Bronchial epithelial cell (primary cell): ENCODE data around the gene UBE3C. TPM values are rescaled to one million over a fixed set of nuclear protein-coding genes. Genes with fewer than 3 reads are reported as not detected.

ENCODE experiments used
- DNase-seq: peaks from one replicate; pipeline ENCODE4 v3.0.0-alpha.2; 2010; ENCODE audit warnings: low read depth
- FAIRE-seq: peaks from 2 replicates; lab custom pipeline; 2011; peaks lifted over from hg19 to GRCh38; lab: Jason Lieb, UNC
- H3K27me3 ChIP-seq: 2 replicates; pipeline ENCODE4 v1.5.1; 2011; ENCODE audit warnings: low read length; ENCODE audit not compliant: control insufficient read depth, insufficient read depth
- H3K36me3 ChIP-seq: 2 replicates; pipeline ENCODE4 v1.5.1; 2011; ENCODE audit warnings: low read length; ENCODE audit not compliant: control insufficient read depth, insufficient read depth
- H3K4me3 ChIP-seq: 2 replicates; pipeline ENCODE4 v1.5.1; 2011; ENCODE audit warnings: mild to moderate bottlenecking, low read depth, low read length, control low read depth
- total RNA-seq: library from RNA; depleted of rRNA; stranded (reverse); fragments of >200 nt; gene quantifications from 2 replicates; pipeline ENCODE4 v1.2.1, GENCODE V29; 2014
- TF ChIP-seq, protein P1 (sequence below): IDR thresholded peaks from 2 replicates; pipeline ENCODE4 v1.5.1; 2011; ENCODE audit warnings: mild to moderate bottlenecking, moderate library complexity, low read length, control low read depth, inconsistent platforms; ENCODE audit not compliant: insufficient read depth, severe bottlenecking

UBE3C gene
- total RNA-seq, 1 donor from 2014 or later: 89.5 TPM

DNA sequence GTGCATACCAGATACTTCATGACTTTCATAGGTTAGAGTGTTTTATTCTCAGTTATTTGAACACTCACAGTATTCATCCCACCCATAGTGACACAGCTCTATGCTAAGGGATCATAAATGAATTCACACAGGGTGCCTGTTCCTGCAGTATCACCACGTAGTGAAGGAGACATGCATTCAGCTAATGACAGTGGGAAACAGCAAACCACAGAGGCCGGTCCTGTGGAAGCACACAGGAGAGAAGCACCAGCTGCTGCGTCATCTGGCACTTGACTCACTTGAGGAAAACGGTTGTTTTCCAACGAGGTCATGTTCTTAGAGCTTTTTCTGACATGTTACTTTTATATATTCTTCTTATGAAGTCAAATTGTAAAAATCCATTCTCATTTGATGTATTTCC is 73.0 kb downstream of the UBE3C start:
- Histone ChIP-seq H3K4me3 (no peak overlapping the region), H3K27me3 (no peaks in the 10 kb centered on the region), H3K36me3 (peaks cover 9% of the 10 kb centered on the region)
- DNase-seq (no peak), FAIRE-seq (no peak)
- TF ChIP-seq, protein P1, sequence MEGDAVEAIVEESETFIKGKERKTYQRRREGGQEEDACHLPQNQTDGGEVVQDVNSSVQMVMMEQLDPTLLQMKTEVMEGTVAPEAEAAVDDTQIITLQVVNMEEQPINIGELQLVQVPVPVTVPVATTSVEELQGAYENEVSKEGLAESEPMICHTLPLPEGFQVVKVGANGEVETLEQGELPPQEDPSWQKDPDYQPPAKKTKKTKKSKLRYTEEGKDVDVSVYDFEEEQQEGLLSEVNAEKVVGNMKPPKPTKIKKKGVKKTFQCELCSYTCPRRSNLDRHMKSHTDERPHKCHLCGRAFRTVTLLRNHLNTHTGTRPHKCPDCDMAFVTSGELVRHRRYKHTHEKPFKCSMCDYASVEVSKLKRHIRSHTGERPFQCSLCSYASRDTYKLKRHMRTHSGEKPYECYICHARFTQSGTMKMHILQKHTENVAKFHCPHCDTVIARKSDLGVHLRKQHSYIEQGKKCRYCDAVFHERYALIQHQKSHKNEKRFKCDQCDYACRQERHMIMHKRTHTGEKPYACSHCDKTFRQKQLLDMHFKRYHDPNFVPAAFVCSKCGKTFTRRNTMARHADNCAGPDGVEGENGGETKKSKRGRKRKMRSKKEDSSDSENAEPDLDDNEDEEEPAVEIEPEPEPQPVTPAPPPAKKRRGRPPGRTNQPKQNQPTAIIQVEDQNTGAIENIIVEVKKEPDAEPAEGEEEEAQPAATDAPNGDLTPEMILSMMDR: no peak

DNA sequence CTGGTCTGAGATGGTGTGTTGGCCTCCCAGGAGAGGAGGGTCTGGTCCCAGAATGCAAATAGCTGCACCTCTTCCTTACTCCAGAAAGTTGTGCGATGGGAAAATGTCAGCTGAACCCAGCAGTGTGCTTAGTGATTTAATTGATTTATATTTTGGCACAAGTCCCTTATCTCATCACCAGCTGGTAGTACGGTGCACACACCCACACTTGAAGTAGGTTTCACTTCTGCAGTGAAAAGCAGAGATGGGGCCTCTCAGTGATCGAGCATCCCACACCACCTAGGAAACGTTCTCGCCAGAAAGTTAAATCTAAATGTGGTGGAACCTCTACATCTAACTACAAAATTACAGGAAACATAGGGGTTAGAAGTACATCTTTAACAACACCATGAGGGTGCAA is 80.4 kb downstream of the UBE3C start:
- no peak for FAIRE-seq
- no peak for DNase-seq
- H3K4me3 ChIP-seq: no peak overlapping the region
- TF ChIP-seq, protein P1: no peak
- no peaks in the 10 kb centered on the region for H3K27me3 ChIP-seq
- peaks cover 17% of the 10 kb centered on the region for H3K36me3 ChIP-seq

DNA sequence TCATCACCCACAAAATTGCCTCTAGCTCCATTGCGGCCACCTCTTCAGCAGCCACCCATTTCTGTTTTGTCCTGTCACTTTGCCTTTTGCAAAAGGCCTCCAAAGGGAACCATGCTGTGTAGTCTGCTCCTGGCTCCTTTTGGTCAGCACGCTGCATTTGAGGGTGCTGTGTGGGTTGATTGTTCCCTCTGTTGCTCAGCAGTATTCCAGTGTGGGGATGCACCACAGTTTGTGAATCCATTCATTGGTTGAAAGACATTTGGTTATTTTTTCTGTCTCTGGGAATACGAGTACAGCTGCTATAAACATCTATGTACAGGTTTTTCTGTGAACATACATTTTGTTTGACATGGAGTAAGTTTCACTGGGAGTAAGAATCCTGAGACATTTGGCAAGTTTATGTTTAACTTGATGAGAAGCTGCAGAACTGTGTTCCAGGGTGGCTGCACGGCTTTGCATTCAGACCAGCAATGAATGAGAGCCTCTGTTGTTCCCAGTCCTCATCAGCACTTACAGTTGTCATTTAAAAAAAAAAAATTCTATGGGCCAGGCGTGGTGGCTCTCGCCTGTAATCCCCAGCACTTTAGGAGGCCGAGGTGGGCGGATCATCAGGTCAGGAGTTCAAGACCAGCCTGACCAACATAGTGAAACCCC is 82.3 kb downstream of the UBE3C start:
- peaks cover 20% of the 10 kb centered on the region for H3K36me3 ChIP-seq
- H3K27me3 ChIP-seq: no peaks in the 10 kb centered on the region
- DNase-seq (no peak), FAIRE-seq (no peak)
- TF ChIP-seq, protein P1: no peak
- H3K4me3 ChIP-seq: no peak overlapping the region

DNA sequence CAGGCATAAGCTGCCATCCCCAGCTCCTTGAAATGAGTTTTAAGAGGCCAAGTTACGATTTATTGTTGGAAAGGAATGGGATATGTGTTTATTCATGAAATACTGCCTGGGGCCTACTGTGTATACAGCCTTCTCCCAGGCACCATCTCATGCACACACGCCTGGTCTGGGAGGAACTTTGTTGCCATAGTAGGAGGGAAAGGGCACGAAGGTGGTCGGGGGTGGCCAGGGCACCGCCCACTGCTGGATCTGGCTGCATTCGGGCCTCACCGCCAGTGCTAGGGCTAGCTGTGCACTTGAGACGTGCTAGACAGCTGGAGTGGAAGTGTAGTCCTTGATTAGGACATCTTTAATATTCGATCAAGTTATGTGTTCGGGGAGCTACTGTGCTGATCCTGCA is 84.0 kb downstream of the UBE3C start:
- no peak for FAIRE-seq
- peaks cover 18% of the 10 kb centered on the region for H3K36me3 ChIP-seq
- no peaks in the 10 kb centered on the region for H3K27me3 ChIP-seq
- DNase-seq: no peak
- TF ChIP-seq, protein P1: no peak
- H3K4me3 ChIP-seq: no peak overlapping the region

DNA sequence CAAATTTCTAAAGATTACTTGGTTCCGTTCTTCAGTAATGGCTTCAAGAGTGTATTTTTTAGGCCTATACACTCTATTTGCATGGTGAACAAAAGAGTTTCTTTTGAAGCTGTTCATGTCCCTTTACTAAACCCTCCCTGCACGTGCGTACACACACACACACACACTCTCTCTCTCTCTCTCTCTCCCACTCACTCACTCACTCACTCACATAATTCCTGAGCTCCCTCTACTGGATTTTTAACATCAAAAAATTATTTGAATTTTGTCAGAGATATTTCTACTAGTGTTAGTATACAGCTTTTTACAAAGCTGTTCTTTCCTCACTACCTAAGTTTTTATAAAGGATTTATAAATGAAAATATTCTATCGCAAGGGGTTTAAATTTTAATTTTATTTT is 85.9 kb downstream of the UBE3C start:
- Histone ChIP-seq H3K27me3 (no peaks in the 10 kb centered on the region), H3K4me3 (no peak overlapping the region), H3K36me3 (peaks cover 22% of the 10 kb centered on the region)
- DNase-seq (peak; percentile 13), FAIRE-seq (no peak)
- TF ChIP-seq, protein P1: peak; percentile 6
